Right cardiac atrium (tissue), 5 donors: ENCODE data around the gene SEH1L. TPM values are rescaled to one million over a fixed set of nuclear protein-coding genes. Genes with fewer than 3 reads are reported as not detected.

Experiments used
- polyA plus RNA-seq: library from polyadenylated mRNA; stranded (reverse); fragments of 200-250 nt; gene quantifications from one replicate; pipeline ENCODE4 v1.2.3, GENCODE V29; 2013
- total RNA-seq, 4 donors: library from RNA; stranded (reverse); fragmentation: NEBNext Ultra II Directional; extraction: Animal tissue kit (Norgen Biotek cat#: 25700); gene quantifications; one replicate each; pipeline ENCODE4 v1.2.1, GENCODE V29; 2021
- donor health status: healthy with polysubstance abuse.
- donor health status: DM: no; HTN: yes; CAD: no.
- donor health status: DM: no; HTN: no; CAD: no.
- donor health status: DM: no; HTN: yes; CAD: no; lungs with severe emphysema.
- donor health status: DM: yes; HTN: yes; CAD: no.

SEH1L gene
- total and polyA plus RNA-seq, 5 donors, result 11.6 to 25.0 (median 17.1) TPM

Other genes with a start within 250 kb of the SEH1L start
- 1 to 10 TPM; 3.2 to 4.2 (median 3.9) TPM for gene CEP76, start 245.3 kb upstream of the SEH1L start, total RNA-seq
- 2.3 TPM for gene CEP76, start 245.3 kb upstream of the SEH1L start, polyA plus RNA-seq
- 10 to 100 TPM; 44.4 to 48.3 (median 45.5) TPM for gene PSMG2, start 245.0 kb upstream of the SEH1L start, total RNA-seq
- 62.4 TPM for gene PSMG2, start 245.0 kb upstream of the SEH1L start, polyA plus RNA-seq
- gene PTPN2, start 63.8 kb upstream of the SEH1L start, total RNA-seq, result 10 to 100 TPM; 15.3 to 16.5 (median 15.5) TPM
- gene PTPN2, start 63.8 kb upstream of the SEH1L start, polyA plus RNA-seq, result 12.3 TPM
- gene CEP192, start 43.4 kb downstream of the SEH1L start, total RNA-seq, result 10 to 100 TPM; 26.7 to 33.5 (median 30.4) TPM
- 8.2 TPM for gene CEP192, start 43.4 kb downstream of the SEH1L start, polyA plus RNA-seq